ENCODE data around the gene TTC39B. TPM values are rescaled to one million over a fixed set of nuclear protein-coding genes. Genes with fewer than 3 reads are reported as not detected.

TTC39B gene
- total RNA-seq, 2 donors from 2014 or later, result 53.5 to 69.5 TPM

DNA sequence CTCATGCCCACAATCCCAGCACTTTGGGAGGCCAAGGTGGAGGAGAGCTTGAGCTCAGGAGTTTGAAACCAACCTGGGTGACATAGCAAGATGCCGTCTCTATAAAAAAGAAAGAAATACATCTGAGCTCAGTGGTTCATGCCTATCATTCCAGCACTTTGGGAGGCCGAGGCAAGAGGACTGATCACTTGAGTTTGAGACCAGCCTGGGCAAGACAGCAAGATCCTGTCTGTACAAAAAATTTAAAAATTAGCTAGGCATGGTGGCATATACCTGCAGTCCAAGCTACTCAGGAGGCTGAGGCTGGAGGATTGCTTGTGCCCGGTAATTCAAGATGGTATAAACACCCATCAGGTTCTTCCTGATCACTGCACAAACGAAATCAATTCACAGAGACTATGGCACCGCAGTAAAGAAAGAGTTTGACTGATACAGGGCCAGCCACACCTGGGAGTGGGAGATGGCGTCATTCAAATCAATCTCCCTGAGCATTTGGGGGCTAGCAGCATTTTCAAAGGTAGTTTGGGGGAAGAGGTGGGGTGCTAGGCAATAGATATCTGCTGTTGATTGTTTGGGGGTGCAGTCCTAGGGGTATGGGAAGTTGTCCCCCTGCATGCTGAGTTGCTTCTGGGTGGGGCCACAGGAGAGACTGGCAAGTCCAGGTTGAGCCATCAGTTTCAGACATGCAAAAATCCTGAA, 169.2 kb downstream of the TTC39B start:
- WGBS, 2 experiments (ENCODE audit: insufficient coverage in 1 of 2, insufficient read length in 1 of 2), result 88 to 94% methylated on average over 6 of the region's 6 CpGs
- peak; percentile 47 for DNase-seq
- Histone ChIP-seq H3K9me3 (ENCODE audit: control insufficient read depth, low read length) (peaks cover 4% of the 10 kb centered on the region), H3K27ac (ENCODE audit: low read depth, low read length) (no peak overlapping the region), H3K9ac (ENCODE audit: extremely low read depth, low read length, poor library complexity, severe bottlenecking) (no peak overlapping the region), H3K36me3 (ENCODE audit: control insufficient read depth, insufficient read depth, low read length) (no peaks in the 10 kb centered on the region), H3K4me3 (ENCODE audit: low read length) (no peak overlapping the region), H3K4me1 (ENCODE audit: control insufficient read depth, insufficient read depth, low read length) (no peaks in the 10 kb centered on the region), H3K27me3 (ENCODE audit: control insufficient read depth, insufficient read depth, low read length, poor library complexity, severe bottlenecking) (no peaks in the 10 kb centered on the region)
- Mint-ChIP-seq H3K36me3 (ENCODE audit: low read depth) (peaks cover 5% of the 10 kb centered on the region), H3K4me1 (peaks cover 6% of the 10 kb centered on the region), H3K27ac (no peak overlapping the region), H3K27me3 (ENCODE audit: insufficient read depth) (no peaks in the 10 kb centered on the region), H3K9me3 (peaks cover 10% of the 10 kb centered on the region), H3K4me3 (no peak overlapping the region)
- TF ChIP-seq, protein P1, sequence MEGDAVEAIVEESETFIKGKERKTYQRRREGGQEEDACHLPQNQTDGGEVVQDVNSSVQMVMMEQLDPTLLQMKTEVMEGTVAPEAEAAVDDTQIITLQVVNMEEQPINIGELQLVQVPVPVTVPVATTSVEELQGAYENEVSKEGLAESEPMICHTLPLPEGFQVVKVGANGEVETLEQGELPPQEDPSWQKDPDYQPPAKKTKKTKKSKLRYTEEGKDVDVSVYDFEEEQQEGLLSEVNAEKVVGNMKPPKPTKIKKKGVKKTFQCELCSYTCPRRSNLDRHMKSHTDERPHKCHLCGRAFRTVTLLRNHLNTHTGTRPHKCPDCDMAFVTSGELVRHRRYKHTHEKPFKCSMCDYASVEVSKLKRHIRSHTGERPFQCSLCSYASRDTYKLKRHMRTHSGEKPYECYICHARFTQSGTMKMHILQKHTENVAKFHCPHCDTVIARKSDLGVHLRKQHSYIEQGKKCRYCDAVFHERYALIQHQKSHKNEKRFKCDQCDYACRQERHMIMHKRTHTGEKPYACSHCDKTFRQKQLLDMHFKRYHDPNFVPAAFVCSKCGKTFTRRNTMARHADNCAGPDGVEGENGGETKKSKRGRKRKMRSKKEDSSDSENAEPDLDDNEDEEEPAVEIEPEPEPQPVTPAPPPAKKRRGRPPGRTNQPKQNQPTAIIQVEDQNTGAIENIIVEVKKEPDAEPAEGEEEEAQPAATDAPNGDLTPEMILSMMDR (conservative IDR thresholded peaks at IDR 0.05), result no peak

DNA sequence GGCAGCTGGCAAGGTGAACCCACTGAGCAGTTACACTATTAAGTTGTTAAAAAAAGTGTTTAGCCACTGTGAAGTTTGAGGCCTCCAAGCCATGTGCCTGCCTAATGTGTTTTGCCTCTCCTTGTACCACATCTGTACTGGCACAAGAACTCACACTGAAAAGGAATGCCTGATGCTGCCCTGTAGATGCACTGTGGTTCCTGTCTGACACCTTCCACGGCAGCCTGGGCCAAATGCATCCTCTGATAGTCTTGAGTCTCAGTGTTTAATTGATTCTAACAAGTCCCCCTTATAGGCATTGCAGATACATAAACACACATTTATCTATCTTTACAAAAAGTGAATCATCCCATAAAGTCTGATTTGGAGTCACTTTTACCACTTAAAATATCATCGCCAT, 169.9 kb downstream of the TTC39B start:
- Histone ChIP-seq H3K27me3 (ENCODE audit: control insufficient read depth, insufficient read depth, low read length, poor library complexity, severe bottlenecking) (no peaks in the 10 kb centered on the region), H3K27ac (ENCODE audit: low read depth, low read length) (no peak overlapping the region), H3K4me1 (ENCODE audit: control insufficient read depth, insufficient read depth, low read length) (no peaks in the 10 kb centered on the region), H3K9me3 (ENCODE audit: control insufficient read depth, low read length) (peaks cover 4% of the 10 kb centered on the region), H3K4me3 (ENCODE audit: low read length) (no peak overlapping the region), H3K9ac (ENCODE audit: extremely low read depth, low read length, poor library complexity, severe bottlenecking) (no peak overlapping the region), H3K36me3 (ENCODE audit: control insufficient read depth, insufficient read depth, low read length) (no peaks in the 10 kb centered on the region)
- H3K9me3 Mint-ChIP-seq, result peaks cover 10% of the 10 kb centered on the region
- H3K27ac Mint-ChIP-seq, result peak overlapping the region; percentile 68
- TF ChIP-seq, protein P1 (conservative IDR thresholded peaks at IDR 0.05), result no peak
- no peak for DNase-seq
- no peaks in the 10 kb centered on the region for H3K27me3 Mint-ChIP-seq (ENCODE audit: insufficient read depth)
- no peak overlapping the region for H3K4me3 Mint-ChIP-seq
- H3K36me3 Mint-ChIP-seq (ENCODE audit: low read depth), result peaks cover 5% of the 10 kb centered on the region
- H3K4me1 Mint-ChIP-seq, result peaks cover 6% of the 10 kb centered on the region
- WGBS, 2 experiments (ENCODE audit: insufficient coverage in 1 of 2, insufficient read length in 1 of 2), result 74 to 78% methylated on average over 1 of the region's 2 CpGs

DNA sequence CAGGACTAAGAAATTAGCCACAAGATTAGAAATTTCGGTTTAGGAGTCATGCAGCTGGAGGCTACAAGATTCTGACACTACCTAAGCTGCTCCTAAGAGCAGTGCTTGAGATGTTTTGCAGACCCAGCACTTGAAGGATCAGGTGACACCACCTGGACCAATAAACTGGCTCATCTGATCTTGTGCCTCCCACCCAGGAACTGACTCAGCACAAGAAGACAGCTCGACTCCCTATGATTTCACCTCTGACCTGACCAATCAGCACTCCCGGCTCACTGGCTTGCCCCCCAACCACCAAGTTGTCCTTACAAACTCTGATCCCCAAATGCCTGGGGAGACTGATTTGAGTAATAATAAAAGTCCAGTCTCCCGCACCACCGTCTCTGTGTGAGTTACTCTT, 170.4 kb downstream of the TTC39B start:
- 91 to 94% methylated on average over 2 to 5 of the region's 5 CpGs for WGBS, 2 experiments (ENCODE audit: insufficient coverage in 1 of 2, insufficient read length in 1 of 2)
- Histone ChIP-seq H3K27ac (ENCODE audit: low read depth, low read length) (no peak overlapping the region), H3K9ac (ENCODE audit: extremely low read depth, low read length, poor library complexity, severe bottlenecking) (no peak overlapping the region), H3K4me1 (ENCODE audit: control insufficient read depth, insufficient read depth, low read length) (no peaks in the 10 kb centered on the region), H3K9me3 (ENCODE audit: control insufficient read depth, low read length) (peaks cover 4% of the 10 kb centered on the region), H3K27me3 (ENCODE audit: control insufficient read depth, insufficient read depth, low read length, poor library complexity, severe bottlenecking) (no peaks in the 10 kb centered on the region), H3K4me3 (ENCODE audit: low read length) (no peak overlapping the region), H3K36me3 (ENCODE audit: control insufficient read depth, insufficient read depth, low read length) (no peaks in the 10 kb centered on the region)
- peak overlapping the region; percentile 68 for H3K27ac Mint-ChIP-seq
- peak; percentile 63 for DNase-seq
- peaks cover 10% of the 10 kb centered on the region for H3K9me3 Mint-ChIP-seq
- H3K36me3 Mint-ChIP-seq (ENCODE audit: low read depth), result peaks cover 5% of the 10 kb centered on the region
- H3K4me3 Mint-ChIP-seq, result no peak overlapping the region
- TF ChIP-seq, protein P1 (conservative IDR thresholded peaks at IDR 0.05), result no peak
- H3K27me3 Mint-ChIP-seq (ENCODE audit: insufficient read depth), result no peaks in the 10 kb centered on the region
- H3K4me1 Mint-ChIP-seq, result peaks cover 6% of the 10 kb centered on the region

Measured in endodermal cell (in vitro differentiated cells).